ENCODE measurements around the gene LONP1.
"Not testable (repeated sequence)": the region's sequence is repeated elsewhere in the genome, so short reads cannot be mapped to it uniquely, and the experiment has no call there.

The LONP1 gene

GRCh38 chr19:5692723-5693194 lies 27.2 kb downstream of the LONP1 start:
- DNase-seq, result no peak

DNA sequence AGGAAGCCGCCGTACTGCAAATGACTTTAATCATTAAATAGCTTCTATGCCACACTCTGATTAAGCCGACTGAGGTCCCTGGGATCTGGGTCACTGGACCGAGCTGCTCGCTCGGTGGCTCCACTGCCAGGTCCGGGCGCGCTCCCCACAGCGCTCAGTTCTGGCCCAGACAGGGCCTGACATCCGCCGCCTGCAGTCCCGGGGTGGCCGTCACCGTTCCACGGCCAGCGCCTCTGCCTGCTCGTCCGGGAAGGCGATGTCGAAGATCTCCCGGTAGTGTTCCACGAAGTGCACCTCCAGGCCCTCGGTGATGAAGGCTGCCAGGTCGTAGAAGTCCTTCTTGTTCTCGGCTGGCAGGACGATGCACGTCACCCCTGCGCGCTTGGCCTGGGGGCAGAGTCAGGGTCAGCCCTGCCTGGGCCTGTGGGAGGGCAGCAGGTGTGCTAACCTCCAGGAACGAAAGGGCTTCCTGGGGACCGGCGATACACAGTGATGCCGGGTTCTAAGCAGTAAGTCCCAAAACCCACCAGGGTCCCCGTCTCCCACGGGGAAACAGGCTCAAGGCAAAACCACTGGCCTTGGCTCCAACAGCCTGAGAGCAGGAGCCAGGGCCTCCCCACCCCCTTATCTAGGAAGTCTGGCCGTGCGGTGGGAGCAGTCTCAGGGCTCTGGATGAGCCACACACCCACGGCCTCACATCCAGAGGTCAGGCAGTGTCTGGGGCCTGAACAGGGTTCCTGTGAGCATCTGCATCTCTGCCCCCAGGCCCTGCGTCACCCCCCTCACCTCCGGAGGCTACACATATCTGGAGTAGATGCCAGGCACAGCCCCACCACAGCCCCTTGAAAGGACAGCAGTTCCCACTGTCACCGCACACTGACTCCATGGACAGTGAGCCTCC lies 27.9 kb downstream of the LONP1 start:
- no peak for DNase-seq

DNA sequence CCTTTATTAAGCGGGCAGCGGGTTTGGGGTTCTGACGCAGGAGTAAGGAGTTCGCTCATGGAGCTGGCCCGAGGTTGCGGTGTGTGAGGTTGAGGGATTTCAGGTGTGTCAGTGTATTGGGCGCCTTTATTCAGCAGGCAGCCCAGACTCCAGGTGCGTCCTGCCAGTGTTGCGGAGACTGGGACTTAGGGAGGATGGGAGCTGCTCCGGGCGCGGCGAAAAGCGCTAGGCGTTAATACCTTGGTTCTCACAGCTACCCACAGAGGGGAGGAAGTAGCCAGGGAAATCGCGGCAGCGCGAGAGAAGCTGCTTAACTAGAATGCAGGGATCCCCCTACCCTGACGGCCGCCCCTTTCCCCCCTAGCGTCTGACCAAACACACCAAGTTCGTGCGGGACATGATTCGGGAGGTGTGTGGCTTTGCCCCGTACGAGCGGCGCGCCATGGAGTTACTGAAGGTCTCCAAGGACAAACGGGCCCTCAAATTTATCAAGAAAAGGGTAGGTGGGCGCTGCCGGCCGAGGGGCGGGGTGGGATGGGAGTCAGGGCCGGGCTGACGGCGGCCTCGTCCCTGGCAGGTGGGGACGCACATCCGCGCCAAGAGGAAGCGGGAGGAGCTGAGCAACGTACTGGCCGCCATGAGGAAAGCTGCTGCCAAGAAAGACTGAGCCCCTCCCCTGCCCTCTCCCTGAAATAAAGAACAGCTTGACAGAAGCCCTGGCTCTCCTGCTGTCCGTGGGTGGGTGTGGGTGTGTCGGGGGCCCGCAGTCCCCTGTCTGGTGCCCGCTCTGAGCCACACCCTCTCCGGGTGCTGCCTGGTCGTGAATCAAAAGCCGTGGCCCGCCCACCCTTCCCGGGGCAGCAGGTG lies 28.8 kb downstream of the LONP1 start:
- DNase-seq, result no peak

- peak; percentile 84 for DNase-seq
These were observed 29.6 kb downstream of the LONP1 start, which contains the start of gene RPL36 for GRCh38 chr19:5690125-5690954. Gene RPL36, plus strand, starts transcription at chr19:5690295. Its CDS starts 213 bp downstream, at chr19:5690508.

GRCh38 chr19:5688262-5688881 lies 31.6 kb downstream of the LONP1 start:
- not testable (repeated sequence) for DNase-seq

- DNase-seq, result no peak
These were observed 32.4 kb downstream of the LONP1 start for GRCh38 chr19:5687360-5688198.

- DNase-seq, result peak; percentile 87
These were observed 33.1 kb downstream of the LONP1 start for GRCh38 chr19:5686647-5687359.

- no peak for DNase-seq
These were observed 33.7 kb downstream of the LONP1 start for GRCh38 chr19:5686326-5686646.

- no peak for DNase-seq
These were observed 35.1 kb downstream of the LONP1 start for GRCh38 chr19:5684694-5685430.

DNA sequence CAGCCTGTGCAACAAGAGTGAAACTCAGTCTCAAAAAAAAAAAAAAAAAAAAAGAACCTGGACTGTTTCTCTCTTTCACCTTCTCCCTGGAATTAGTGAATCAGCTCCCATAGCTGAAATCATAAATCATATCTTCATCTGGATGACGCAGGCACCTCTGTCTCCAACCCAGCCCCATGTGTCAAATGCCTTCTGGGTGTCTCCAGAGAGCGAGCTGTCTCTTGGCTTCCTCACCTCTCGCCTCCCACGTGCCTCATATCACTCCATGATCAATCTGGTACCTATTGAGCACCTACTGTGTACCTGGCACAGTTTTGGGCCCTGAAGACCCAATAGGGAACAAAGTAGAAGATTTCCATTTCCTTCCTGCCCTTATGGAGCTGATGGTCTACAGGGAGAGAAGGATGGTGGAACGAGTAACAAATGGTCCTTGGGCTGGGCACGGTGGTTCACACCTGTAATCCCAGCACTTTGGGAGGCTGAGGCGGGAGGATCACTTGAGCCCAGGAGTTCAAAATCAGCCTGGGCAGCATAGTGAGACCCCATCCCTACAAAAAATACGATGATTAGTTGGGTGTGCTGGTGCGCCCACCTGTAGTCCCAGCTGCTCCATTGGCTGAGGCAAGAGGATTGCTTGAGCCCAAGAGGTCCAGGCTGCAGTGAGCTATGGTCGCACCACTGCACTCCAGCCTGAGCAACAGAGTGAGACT lies 36.6 kb downstream of the LONP1 start:
- DNase-seq, result no peak

- no peak for DNase-seq
These were observed 37.9 kb downstream of the LONP1 start for GRCh38 chr19:5682107-5682482.

GRCh38 chr19:5681391-5682106 lies 38.4 kb downstream of the LONP1 start:
- DNase-seq, result no peak

DNA sequence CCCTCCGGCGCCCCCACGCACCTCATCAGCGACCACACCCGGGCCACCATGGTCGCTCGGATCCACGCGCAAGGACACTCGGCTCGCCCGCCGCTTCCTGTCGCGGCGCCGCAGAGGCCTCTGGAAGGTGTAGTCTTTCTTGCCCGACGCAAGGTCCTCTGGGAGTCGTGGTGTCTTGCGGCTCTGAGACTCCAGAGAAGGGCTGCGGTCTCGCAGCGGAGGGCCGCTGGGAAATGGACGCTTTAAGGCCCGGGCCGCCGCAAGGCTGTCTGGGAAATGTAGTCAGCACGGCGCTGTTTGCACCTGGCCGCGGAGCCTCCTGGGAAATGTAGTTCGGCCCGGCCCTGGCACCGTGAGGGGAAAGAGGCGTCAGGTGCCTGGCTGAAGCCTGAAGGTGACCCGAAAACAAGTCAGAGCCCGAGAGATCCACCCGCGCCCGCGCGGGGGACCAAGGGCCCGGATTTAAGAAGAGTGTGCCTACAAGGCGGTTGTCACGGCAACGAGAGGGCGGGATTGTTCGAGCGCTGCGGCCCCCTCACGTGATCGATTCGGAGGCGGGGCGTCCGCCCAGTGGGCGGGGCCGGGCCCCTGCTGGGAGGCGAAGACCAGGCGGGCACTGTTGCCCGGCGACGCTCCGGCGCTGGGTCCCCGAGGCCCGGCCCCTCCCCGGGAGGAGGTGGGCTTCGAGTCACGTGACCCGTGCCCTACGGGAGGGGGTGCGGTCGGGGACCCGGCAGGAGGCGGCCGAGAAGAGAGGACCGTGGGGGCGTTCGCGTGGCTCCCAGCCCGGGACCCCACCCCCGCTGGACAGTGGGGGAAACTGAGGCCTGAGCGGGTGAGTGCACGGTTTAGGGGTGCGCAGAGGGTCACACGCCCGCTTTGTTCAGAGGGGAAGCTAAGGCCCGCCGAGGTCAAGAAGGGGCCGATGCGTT lies 39.2 kb downstream of the LONP1 start, which contains the start of the genes HSD11B1L and MICOS13:
HSD11B1L (plus strand) TSS at position 591 of the 932 bp plus-strand sequence. CDS start 3,806 bp downstream, outside the sequence.
MICOS13 (minus strand) TSS at position 80 of the 932 bp plus-strand sequence; CDS start at position 50, 30 bp downstream.
- peak; percentile 90 for DNase-seq

GRCh38 chr19:5680084-5680436 lies 39.9 kb downstream of the LONP1 start:
- DNase-seq, result no peak

DNA sequence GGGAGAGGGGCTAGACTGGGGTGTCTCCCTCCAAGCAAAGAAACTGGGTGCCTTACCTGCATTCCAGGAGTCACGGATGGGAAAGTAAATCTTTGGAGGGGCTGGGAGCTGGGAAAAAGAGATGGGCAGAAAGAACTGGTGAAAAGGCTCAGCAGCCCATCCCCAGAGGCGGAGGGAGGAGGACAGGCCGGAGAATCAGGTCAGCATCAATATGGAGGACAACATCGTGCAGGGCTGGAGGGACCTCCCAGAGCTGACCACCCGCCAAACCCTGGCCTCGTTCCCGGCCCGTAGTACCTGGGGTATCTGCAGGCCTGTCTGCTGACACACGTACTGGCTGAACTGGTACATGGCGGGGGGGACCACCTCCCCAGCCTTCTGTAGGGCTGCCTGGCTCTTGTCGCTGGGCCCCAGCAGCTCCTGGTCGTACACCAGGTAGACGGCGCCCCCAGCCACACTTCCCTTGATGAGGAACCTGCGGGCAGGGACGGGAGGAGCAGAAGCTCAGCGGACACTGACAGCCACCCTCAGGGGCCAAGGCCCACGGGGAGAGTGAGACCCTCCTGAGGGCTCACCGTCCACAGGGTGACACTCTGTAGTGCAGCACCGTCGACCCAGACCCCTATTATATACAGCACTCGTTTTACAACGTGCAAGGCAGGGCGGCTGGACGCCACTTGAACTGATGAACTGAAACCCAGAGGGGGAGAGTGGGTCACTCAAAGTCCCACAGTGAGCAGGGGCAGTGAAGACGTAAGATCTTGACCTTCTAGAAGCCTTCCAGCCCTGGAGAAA lies 40.5 kb downstream of the LONP1 start:
- no peak for DNase-seq

GRCh38 chr19:5678071-5678718 lies 41.8 kb downstream of the LONP1 start:
- DNase-seq, result no peak
